ENCODE results near the gene PI4K2B.
"Not testable (repeated sequence)": the region's sequence is repeated elsewhere in the genome, so short reads cannot be mapped to it uniquely, and the experiment has no call there.

Gene PI4K2B

GRCh38 chr4:25236971-25237370 is 3.1 kb downstream of the PI4K2B start:
- Histone ChIP-seq H3K27ac (no peak overlapping the region), H3K36me3 (replicated peaks) (no peaks in the 10 kb centered on the region), H3K4me3 (ENCODE audit: low read depth, low read length) (no peak overlapping the region), H3K27me3 (replicated peaks) (no peaks in the 10 kb centered on the region)
- in situ Hi-C loops (cut with HindIII; ENCODE audit: low pct_ligation_motif_present, low sequenced_read_pairs): no loop called here
- no peak for TF ChIP-seq CTCF (IDR thresholded peaks at IDR 0.05; ENCODE audit: low read depth, low read length, missing control alignments)
- no peak for DNase-seq

- no peak for DNase-seq
- no peak for TF ChIP-seq CTCF (IDR thresholded peaks at IDR 0.05; ENCODE audit: low read depth, low read length, missing control alignments)
- no peak overlapping the region for H3K27ac ChIP-seq
- H3K36me3 ChIP-seq (replicated peaks): no peaks in the 10 kb centered on the region
- H3K27me3 ChIP-seq (replicated peaks): no peaks in the 10 kb centered on the region
- in situ Hi-C loops (cut with HindIII; ENCODE audit: low pct_ligation_motif_present, low sequenced_read_pairs): no loop called here
- no peak overlapping the region for H3K4me3 ChIP-seq (ENCODE audit: low read depth, low read length)
Observed at GRCh38 chr4:25238052-25238451, 4.2 kb downstream of the PI4K2B start.

DNA sequence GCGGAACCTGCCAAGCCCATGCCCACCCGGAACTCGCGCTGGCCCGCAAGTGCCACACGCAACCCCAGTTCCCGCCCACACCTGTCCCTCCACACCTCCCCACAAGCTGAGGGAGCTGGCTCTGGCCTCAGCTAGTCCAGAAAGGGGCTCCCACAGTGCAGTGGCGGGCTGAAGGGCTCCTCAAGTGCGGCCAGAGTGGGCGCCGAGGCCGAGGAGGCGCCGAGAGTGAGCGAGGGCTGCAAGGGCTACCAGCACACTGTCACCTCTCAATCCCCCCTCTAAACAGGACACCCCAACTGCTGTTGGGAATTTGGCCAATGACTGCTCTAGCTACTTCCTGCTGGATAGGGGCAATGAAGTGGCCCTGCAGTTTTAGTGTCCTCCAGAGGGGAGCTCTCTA is 5.7 kb downstream of the PI4K2B start:
- in situ Hi-C loops (cut with HindIII; ENCODE audit: low pct_ligation_motif_present, low sequenced_read_pairs); DNase-seq; H3K4me3 ChIP-seq (ENCODE audit: low read depth, low read length); H3K27ac ChIP-seq; H3K27me3 ChIP-seq (replicated peaks); H3K36me3 ChIP-seq (replicated peaks): not testable (repeated sequence)

DNA sequence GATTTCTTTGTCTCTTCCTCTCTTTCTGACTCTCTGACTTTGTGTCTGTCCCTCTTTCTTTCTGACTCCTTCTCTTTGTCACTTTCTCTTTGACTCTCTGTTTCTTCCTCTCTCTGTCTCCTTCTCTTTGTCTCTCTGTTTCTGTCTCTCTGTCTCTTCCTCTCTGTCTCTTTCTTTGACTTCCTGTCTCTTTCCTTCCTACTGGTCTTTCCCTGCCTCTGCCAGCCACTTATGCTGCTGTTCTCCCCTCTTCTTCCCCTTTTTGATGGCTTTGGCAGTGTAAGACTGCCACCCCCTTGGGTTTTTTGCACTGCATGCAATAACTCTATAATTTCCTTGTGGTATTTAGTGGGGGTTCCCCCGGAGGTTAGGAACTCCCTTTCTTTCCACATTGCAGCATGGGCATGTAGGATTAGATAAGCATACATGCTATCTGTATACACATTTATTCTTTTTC is 6.9 kb downstream of the PI4K2B start:
- DNase-seq; H3K27ac ChIP-seq; H3K4me3 ChIP-seq (ENCODE audit: low read depth, low read length); in situ Hi-C loops (cut with HindIII; ENCODE audit: low pct_ligation_motif_present, low sequenced_read_pairs); H3K36me3 ChIP-seq (replicated peaks); H3K27me3 ChIP-seq (replicated peaks): not testable (repeated sequence)

DNA sequence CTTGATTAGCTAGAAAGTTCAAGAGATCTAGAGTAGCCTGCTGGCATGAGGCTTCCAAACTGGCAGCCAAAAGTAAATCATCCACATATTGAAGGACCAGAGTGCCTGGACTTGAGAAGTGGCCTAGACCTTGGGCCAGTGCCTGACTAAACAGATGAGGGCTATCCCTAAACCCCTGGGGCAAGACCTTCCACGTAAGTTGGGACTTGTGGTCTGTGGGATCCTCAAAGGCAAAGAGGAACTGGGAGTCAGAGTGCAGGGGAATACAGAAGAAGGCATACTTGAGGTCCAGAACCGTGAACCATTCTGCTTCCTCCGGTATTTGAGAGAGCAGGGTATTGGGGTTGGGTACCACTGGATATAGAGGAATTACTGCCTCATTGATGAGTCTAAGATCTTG is 8.4 kb downstream of the PI4K2B start:
- H3K4me3 ChIP-seq (ENCODE audit: low read depth, low read length); H3K36me3 ChIP-seq (replicated peaks); H3K27me3 ChIP-seq (replicated peaks); in situ Hi-C loops (cut with HindIII; ENCODE audit: low pct_ligation_motif_present, low sequenced_read_pairs); H3K27ac ChIP-seq; DNase-seq: not testable (repeated sequence)

DNA sequence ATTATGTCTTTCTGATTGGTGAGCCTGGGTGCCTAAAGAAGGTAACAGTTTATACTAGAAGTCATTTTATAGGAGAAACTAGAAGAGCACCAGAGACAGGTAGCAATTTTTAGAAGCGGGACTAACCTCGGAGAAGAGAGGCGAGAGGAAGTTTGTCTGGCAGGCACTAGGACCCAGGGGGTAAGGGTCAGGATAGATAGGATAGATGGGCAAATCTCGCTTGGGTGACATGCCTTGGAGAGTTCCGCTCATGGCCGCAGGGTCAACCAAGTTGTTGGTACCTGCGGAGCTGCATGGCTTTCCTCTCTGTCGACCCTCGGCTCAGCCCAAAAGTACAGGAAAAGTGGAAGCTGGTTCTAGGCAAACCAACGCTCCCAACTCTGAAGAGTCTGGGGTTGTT is 11.3 kb downstream of the PI4K2B start:
- H3K36me3 ChIP-seq (replicated peaks): no peaks in the 10 kb centered on the region
- H3K27ac ChIP-seq: no peak overlapping the region
- in situ Hi-C loops (cut with HindIII; ENCODE audit: low pct_ligation_motif_present, low sequenced_read_pairs): no loop called here
- DNase-seq: no peak
- no peak for TF ChIP-seq CTCF (IDR thresholded peaks at IDR 0.05; ENCODE audit: low read depth, low read length, missing control alignments)
- no peak overlapping the region for H3K4me3 ChIP-seq (ENCODE audit: low read depth, low read length)
- H3K27me3 ChIP-seq (replicated peaks): no peaks in the 10 kb centered on the region

DNA sequence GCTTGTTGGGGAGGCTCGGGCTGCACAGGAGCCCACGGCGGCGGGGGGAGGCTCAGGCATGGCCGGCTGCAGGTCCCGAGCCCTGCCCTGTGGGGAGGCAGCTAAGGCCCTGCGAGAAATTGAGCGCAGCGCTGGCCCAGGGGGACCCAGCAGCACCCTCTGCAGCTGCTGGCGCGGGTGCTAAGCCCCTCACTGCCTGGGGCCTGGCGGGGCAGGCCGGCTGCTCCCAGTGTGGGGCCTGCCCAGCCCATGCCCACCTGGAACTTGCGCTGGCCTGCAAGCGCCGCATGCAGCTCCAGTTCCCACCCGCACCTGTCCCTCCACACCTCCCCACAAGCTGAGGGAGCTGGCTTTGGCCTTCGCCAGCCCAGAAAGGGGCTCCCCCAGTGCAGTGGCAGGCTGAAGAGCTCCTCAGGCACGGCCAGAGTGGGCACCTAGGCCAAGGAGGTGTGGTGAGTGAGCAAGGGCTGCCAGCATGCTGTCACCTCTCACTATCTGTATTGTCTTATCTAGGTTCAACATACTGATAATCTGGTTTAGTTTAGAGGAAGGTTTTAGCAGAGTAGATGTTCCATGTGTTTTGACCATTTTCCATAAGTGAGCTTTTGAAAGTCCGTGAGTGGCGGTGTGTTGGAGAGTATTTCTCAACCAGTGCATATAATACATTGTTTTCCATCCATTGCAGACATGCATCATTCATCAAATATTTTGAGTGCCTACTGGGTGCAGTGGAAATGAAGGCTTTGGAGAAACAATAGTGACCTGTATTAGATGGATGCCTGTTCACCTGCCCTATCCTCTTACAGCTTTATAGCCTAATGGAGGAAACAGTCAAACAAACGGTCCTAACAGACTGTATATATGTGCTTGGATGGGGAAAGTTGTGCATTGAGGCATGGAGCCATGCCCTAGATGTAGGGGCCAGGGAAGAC is 13.1 kb downstream of the PI4K2B start:
- DNase-seq: no peak
- Histone ChIP-seq H3K27me3 (replicated peaks) (no peaks in the 10 kb centered on the region), H3K36me3 (replicated peaks) (no peaks in the 10 kb centered on the region), H3K4me3 (ENCODE audit: low read depth, low read length) (no peak overlapping the region), H3K27ac (no peak overlapping the region)
- TF ChIP-seq CTCF (IDR thresholded peaks at IDR 0.05; ENCODE audit: low read depth, low read length, missing control alignments): no peak
- in situ Hi-C loops (cut with HindIII; ENCODE audit: low pct_ligation_motif_present, low sequenced_read_pairs): no loop called here

- H3K4me3 ChIP-seq (ENCODE audit: low read depth, low read length); H3K27ac ChIP-seq; H3K27me3 ChIP-seq (replicated peaks); H3K36me3 ChIP-seq (replicated peaks); in situ Hi-C loops (cut with HindIII; ENCODE audit: low pct_ligation_motif_present, low sequenced_read_pairs); DNase-seq: not testable (repeated sequence)
Observed at GRCh38 chr4:25248875-25249274, 15.0 kb downstream of the PI4K2B start.

- H3K27ac ChIP-seq; H3K36me3 ChIP-seq (replicated peaks); H3K4me3 ChIP-seq (ENCODE audit: low read depth, low read length); DNase-seq; in situ Hi-C loops (cut with HindIII; ENCODE audit: low pct_ligation_motif_present, low sequenced_read_pairs); H3K27me3 ChIP-seq (replicated peaks): not testable (repeated sequence)
Observed at GRCh38 chr4:25249494-25249893, 15.7 kb downstream of the PI4K2B start.

Data from brain microvascular endothelial cell (primary cell).